ENCODE data around the gene CFB.

DNA sequence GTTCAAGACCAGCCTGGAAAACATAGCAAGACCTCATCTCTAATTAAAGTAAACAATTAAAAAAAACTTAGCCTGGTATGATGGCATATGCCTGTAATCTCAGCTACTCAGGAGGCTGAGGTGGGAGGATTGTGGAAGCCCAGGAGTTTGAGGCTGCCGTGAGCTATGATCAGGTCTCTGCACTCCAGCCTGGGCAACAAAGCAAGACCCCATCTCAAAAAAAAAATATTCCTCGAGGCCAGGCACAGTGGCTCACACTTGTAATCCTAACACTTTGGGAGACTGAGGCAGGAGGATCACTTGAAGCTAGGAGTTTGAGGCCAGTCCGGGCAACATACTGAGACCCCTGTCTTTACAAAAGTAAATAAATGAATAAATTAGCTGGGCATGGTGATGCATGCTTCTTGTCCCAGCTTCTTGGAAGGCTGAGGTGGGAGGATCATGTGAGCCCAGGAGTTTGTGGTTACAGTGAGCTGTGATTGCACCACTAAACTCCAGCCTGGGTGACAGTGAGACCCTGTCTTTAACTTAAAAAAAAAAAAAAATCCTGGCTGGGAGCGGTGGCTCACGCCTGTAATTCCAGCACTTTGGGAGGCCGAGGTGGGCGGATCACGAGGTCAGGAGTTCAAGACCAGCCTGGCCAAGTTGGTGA, 27.7 kb upstream of the CFB start:
- no peak for TF ChIP-seq POLR2AphosphoS5 (IDR thresholded peaks at IDR 0.05)
- TF ChIP-seq EP300 (IDR thresholded peaks at IDR 0.05) = no peak
- no peak for TF ChIP-seq CTCF (IDR thresholded peaks at IDR 0.05)
- TF ChIP-seq POLR2A (IDR thresholded peaks at IDR 0.05) = no peak

All from suprapubic skin (tissue), 4 donors.